ENCODE measurements around the gene RUSF1. TPM values are rescaled to one million over a fixed set of nuclear protein-coding genes. Genes with fewer than 3 reads are reported as not detected.

The RUSF1 gene
- polyA plus RNA-seq, 4 donors = 27.3 to 108 (median 51.7) TPM

- FAIRE-seq (no peak), DNase-seq (no peak)
- Histone ChIP-seq H3K4me1 (ENCODE audit: control insufficient read depth in 3 of 3, insufficient read depth in 2 of 3, low read depth in 1 of 3, low read length in 2 of 3) (peaks cover 2 to 7% (median 4%) of the 10 kb centered on the region in 3 donors), H3K9me3 (ENCODE audit: control insufficient read depth in 2 of 2, insufficient read depth in 1 of 2, low read depth in 1 of 2, low read length in 1 of 2) (peaks cover 0 to 4% of the 10 kb centered on the region in 2 donors), H3K4me3 (ENCODE audit: low read depth in 1 of 3, low read length in 3 of 3) (no peak overlapping the region), H3K36me3 (ENCODE audit: control insufficient read depth in 3 of 3, insufficient read depth in 2 of 3, low read depth in 1 of 3, low read length in 3 of 3) (peaks cover 0 to 40% (median 3%) of the 10 kb centered on the region in 3 donors), H3K27me3 (ENCODE audit: control insufficient read depth in 3 of 3, insufficient read depth in 3 of 3, low read length in 3 of 3) (no peaks in the 10 kb centered on the region), H3K27ac (ENCODE audit: low read depth in 1 of 3, low read length in 2 of 3) (no peak overlapping the region)
- WGBS, 3 donors = 85 to 94% (median 86%) methylated on average over 5 of the region's 5 CpGs
Measured at GRCh38 chr16:31467858-31468257, 40.3 kb downstream of the RUSF1 start.

GRCh38 chr16:31467151-31467773, 40.9 kb downstream of the RUSF1 start:
- H3K27me3 ChIP-seq (ENCODE audit: control insufficient read depth in 3 of 3, insufficient read depth in 3 of 3, low read length in 3 of 3) = no peaks in the 10 kb centered on the region
- H3K9me3 ChIP-seq (ENCODE audit: control insufficient read depth in 2 of 2, insufficient read depth in 1 of 2, low read depth in 1 of 2, low read length in 1 of 2) = no peaks in the 10 kb centered on the region
- H3K4me3 ChIP-seq (ENCODE audit: low read depth in 1 of 3, low read length in 3 of 3) = no peak overlapping the region
- peaks cover 2 to 7% (median 4%) of the 10 kb centered on the region in 3 donors for H3K4me1 ChIP-seq (ENCODE audit: control insufficient read depth in 3 of 3, insufficient read depth in 2 of 3, low read depth in 1 of 3, low read length in 2 of 3)
- FAIRE-seq = no peak
- no peak overlapping the region for H3K27ac ChIP-seq (ENCODE audit: low read depth in 1 of 3, low read length in 2 of 3)
- 82 to 90% (median 84%) methylated on average over 5 of the region's 5 CpGs for WGBS, 3 donors
- no peak for DNase-seq
- H3K36me3 ChIP-seq (ENCODE audit: control insufficient read depth in 3 of 3, insufficient read depth in 2 of 3, low read depth in 1 of 3, low read length in 3 of 3) = peaks cover 0 to 46% (median 3%) of the 10 kb centered on the region in 3 donors

DNA sequence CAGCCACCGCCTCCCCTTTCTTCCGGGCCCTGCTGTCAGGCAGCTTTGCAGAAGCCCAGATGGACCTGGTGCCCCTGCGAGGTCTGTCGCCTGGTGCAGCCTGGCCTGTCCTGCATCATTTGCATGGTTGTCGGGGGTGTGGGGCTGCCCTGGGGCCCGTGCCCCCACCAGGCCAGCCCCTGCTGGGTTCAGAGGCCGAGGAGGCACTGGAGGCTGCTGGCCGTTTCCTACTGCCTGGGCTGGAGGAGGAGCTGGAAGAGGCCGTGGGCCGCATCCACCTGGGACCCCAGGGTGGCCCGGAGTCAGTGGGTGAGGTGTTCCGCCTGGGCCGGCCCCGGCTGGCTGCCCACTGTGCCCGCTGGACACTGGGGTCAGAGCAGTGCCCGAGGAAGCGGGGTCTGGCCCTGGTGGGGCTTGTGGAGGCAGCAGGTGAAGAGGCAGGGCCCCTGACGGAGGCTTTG, 41.8 kb downstream of the RUSF1 start:
- FAIRE-seq (no peak), DNase-seq (no peak)
- WGBS, 3 donors = 93 to 97% (median 96%) methylated on average over 18 of the region's 18 CpGs
- H3K4me1 ChIP-seq (ENCODE audit: control insufficient read depth in 3 of 3, insufficient read depth in 2 of 3, low read depth in 1 of 3, low read length in 2 of 3) = peaks cover 2 to 4% (median 3%) of the 10 kb centered on the region in 3 donors
- H3K9me3 ChIP-seq (ENCODE audit: control insufficient read depth in 2 of 2, insufficient read depth in 1 of 2, low read depth in 1 of 2, low read length in 1 of 2) = no peaks in the 10 kb centered on the region
- H3K27me3 ChIP-seq (ENCODE audit: control insufficient read depth in 3 of 3, insufficient read depth in 3 of 3, low read length in 3 of 3) = no peaks in the 10 kb centered on the region
- H3K36me3 ChIP-seq (ENCODE audit: control insufficient read depth in 3 of 3, insufficient read depth in 2 of 3, low read depth in 1 of 3, low read length in 3 of 3) = peaks cover 0 to 53% (median 3%) of the 10 kb centered on the region in 3 donors
- H3K27ac ChIP-seq (ENCODE audit: low read depth in 1 of 3, low read length in 2 of 3) = no peak overlapping the region
- H3K4me3 ChIP-seq (ENCODE audit: low read depth in 1 of 3, low read length in 3 of 3) = no peak overlapping the region

DNA sequence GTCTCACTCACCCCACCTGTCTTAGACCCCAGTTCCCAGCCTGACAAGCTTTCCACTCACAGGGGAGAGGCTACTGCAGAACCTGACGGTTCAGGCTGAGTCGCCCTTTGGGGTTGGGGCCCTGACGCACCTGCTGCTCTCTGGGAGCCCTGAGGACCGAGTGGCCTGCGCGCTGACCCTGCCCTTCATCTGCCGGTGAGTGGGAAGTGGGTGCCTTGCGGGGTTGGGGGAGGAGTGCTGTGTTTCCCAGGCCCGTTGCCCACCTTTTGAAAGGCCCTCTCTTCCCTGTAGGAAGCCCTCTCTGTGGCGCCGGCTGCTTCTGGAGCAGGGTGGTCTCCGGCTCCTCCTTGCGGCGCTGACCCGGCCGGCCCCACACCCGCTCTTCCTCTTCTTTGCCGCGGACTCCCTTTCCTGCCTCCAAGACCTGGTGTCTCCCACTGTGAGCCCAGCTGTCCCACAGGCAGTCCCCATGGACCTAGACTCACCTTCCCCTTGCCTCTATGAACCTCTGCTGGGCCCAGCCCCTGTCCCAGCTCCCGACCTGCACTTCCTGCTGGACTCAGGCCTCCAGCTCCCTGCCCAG, 42.3 kb downstream of the RUSF1 start:
- DNase-seq (no peak), FAIRE-seq (no peak)
- Histone ChIP-seq H3K4me3 (ENCODE audit: low read depth in 1 of 3, low read length in 3 of 3) (no peak overlapping the region), H3K27me3 (ENCODE audit: control insufficient read depth in 3 of 3, insufficient read depth in 3 of 3, low read length in 3 of 3) (no peaks in the 10 kb centered on the region), H3K9me3 (ENCODE audit: control insufficient read depth in 2 of 2, insufficient read depth in 1 of 2, low read depth in 1 of 2, low read length in 1 of 2) (no peaks in the 10 kb centered on the region), H3K4me1 (ENCODE audit: control insufficient read depth in 3 of 3, insufficient read depth in 2 of 3, low read depth in 1 of 3, low read length in 2 of 3) (peaks cover 0 to 3% (median 0%) of the 10 kb centered on the region in 3 donors), H3K36me3 (ENCODE audit: control insufficient read depth in 3 of 3, insufficient read depth in 2 of 3, low read depth in 1 of 3, low read length in 3 of 3) (peaks cover 0 to 56% (median 3%) of the 10 kb centered on the region in 3 donors), H3K27ac (ENCODE audit: low read depth in 1 of 3, low read length in 2 of 3) (no peak overlapping the region)
- WGBS, 3 donors = 90 to 93% (median 92%) methylated on average over 20 of the region's 20 CpGs

DNA sequence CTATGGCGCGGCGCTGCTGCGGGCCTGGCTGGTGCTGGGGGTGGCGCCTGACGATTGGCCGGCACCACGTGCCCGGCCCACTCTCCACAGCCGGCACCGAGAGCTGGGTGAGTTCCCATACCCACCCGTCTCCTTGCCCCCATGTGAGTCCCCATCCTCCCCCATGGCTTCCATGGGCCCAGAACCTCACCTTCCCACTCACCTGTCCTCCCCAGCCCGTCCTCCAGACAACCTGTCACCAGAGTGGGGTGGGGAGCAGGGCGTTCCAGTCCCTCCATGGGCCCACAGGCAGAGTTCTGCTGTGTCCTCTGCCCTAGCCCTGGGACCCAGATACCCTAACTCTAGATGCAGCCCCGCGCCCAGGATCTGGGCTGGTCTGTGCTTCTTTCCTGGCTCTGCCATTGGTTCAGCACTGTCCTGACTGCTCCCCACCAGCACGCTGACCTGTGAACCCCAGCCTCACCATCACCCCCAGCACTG, 43.4 kb downstream of the RUSF1 start:
- Histone ChIP-seq H3K27ac (ENCODE audit: low read depth in 1 of 3, low read length in 2 of 3) (no peak overlapping the region), H3K4me1 (ENCODE audit: control insufficient read depth in 3 of 3, insufficient read depth in 2 of 3, low read depth in 1 of 3, low read length in 2 of 3) (peaks cover 0 to 5% (median 3%) of the 10 kb centered on the region in 3 donors), H3K36me3 (ENCODE audit: control insufficient read depth in 3 of 3, insufficient read depth in 2 of 3, low read depth in 1 of 3, low read length in 3 of 3) (peaks cover 0 to 56% (median 3%) of the 10 kb centered on the region in 3 donors), H3K9me3 (ENCODE audit: control insufficient read depth in 2 of 2, insufficient read depth in 1 of 2, low read depth in 1 of 2, low read length in 1 of 2) (no peaks in the 10 kb centered on the region), H3K27me3 (ENCODE audit: control insufficient read depth in 3 of 3, insufficient read depth in 3 of 3, low read length in 3 of 3) (no peaks in the 10 kb centered on the region), H3K4me3 (ENCODE audit: low read depth in 1 of 3, low read length in 3 of 3) (no peak overlapping the region)
- WGBS, 3 donors = 93 to 96% (median 94%) methylated on average over 16 to 17 of the region's 17 CpGs
- FAIRE-seq (no peak), DNase-seq (no peak)

GRCh38 chr16:31464348-31464769, 43.8 kb downstream of the RUSF1 start:
- no peaks in the 10 kb centered on the region for H3K9me3 ChIP-seq (ENCODE audit: control insufficient read depth in 2 of 2, insufficient read depth in 1 of 2, low read depth in 1 of 2, low read length in 1 of 2)
- WGBS, 3 donors = 86 to 93% (median 86%) methylated on average over 32 to 36 of the region's 36 CpGs
- FAIRE-seq = no peak

GRCh38 chr16:31461921-31462804, 46.0 kb downstream of the RUSF1 start:
- DNase-seq = no peak
- no peak for FAIRE-seq
- Histone ChIP-seq H3K4me1 (ENCODE audit: control insufficient read depth in 3 of 3, insufficient read depth in 2 of 3, low read depth in 1 of 3, low read length in 2 of 3) (peaks cover 0 to 13% (median 3%) of the 10 kb centered on the region in 3 donors), H3K27me3 (ENCODE audit: control insufficient read depth in 3 of 3, insufficient read depth in 3 of 3, low read length in 3 of 3) (no peaks in the 10 kb centered on the region), H3K36me3 (ENCODE audit: control insufficient read depth in 3 of 3, insufficient read depth in 2 of 3, low read depth in 1 of 3, low read length in 3 of 3) (peaks cover 0 to 59% (median 3%) of the 10 kb centered on the region in 3 donors), H3K27ac (ENCODE audit: low read depth in 1 of 3, low read length in 2 of 3) (no peak overlapping the region), H3K4me3 (ENCODE audit: low read depth in 1 of 3, low read length in 3 of 3) (no peak overlapping the region), H3K9me3 (ENCODE audit: control insufficient read depth in 2 of 2, insufficient read depth in 1 of 2, low read depth in 1 of 2, low read length in 1 of 2) (no peaks in the 10 kb centered on the region)
- WGBS, 3 donors = 95% methylated on average over 35 of the region's 35 CpGs

More at GRCh38 chr16:31464348-31464769, 43.8 kb downstream of the RUSF1 start:
- H3K4me3 ChIP-seq (ENCODE audit: low read depth in 1 of 3, low read length in 3 of 3) = no peak overlapping the region
- H3K27me3 ChIP-seq (ENCODE audit: control insufficient read depth in 3 of 3, insufficient read depth in 3 of 3, low read length in 3 of 3) = no peaks in the 10 kb centered on the region
- H3K4me1 ChIP-seq (ENCODE audit: control insufficient read depth in 3 of 3, insufficient read depth in 2 of 3, low read depth in 1 of 3, low read length in 2 of 3) = peaks cover 0 to 5% (median 3%) of the 10 kb centered on the region in 3 donors
- H3K27ac ChIP-seq (ENCODE audit: low read depth in 1 of 3, low read length in 2 of 3) = no peak overlapping the region
- no peak for DNase-seq
- H3K36me3 ChIP-seq (ENCODE audit: control insufficient read depth in 3 of 3, insufficient read depth in 2 of 3, low read depth in 1 of 3, low read length in 3 of 3) = peaks cover 0 to 56% (median 3%) of the 10 kb centered on the region in 3 donors

Data from small intestine (tissue), 7 donors.